Measurements from ENCODE around the gene STAP2.

The STAP2 gene

DNA sequence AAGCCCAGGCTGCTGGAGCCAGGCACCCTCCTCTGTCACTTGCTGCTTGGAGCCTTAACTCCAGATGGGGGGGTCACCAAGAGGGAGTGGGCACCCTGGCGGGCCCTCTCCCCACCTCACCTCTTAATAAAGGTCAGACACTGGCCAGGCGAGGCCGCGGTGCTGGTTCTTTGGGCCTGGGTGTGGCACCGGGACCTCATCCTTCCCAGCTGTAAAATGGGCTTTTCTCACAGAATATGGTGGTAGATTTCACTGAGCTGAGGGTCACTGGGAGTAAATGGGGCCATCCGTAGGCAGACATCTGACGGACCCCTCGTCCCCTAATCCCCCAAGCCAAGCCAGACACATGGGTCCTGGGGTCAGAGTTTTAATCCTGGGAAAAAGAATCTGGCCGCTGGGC lies 14.9 kb downstream of the STAP2 start:
- TF ChIP-seq, protein P1, sequence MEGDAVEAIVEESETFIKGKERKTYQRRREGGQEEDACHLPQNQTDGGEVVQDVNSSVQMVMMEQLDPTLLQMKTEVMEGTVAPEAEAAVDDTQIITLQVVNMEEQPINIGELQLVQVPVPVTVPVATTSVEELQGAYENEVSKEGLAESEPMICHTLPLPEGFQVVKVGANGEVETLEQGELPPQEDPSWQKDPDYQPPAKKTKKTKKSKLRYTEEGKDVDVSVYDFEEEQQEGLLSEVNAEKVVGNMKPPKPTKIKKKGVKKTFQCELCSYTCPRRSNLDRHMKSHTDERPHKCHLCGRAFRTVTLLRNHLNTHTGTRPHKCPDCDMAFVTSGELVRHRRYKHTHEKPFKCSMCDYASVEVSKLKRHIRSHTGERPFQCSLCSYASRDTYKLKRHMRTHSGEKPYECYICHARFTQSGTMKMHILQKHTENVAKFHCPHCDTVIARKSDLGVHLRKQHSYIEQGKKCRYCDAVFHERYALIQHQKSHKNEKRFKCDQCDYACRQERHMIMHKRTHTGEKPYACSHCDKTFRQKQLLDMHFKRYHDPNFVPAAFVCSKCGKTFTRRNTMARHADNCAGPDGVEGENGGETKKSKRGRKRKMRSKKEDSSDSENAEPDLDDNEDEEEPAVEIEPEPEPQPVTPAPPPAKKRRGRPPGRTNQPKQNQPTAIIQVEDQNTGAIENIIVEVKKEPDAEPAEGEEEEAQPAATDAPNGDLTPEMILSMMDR (IDR thresholded peaks at IDR 0.05; ENCODE audit: insufficient read depth, low read length, poor library complexity, severe bottlenecking): no peak
- DNase-seq (ENCODE audit: extremely low read depth, insufficient read length): no peak
- no peaks in the 10 kb centered on the region for H3K27me3 ChIP-seq (replicated peaks; ENCODE audit: control insufficient read depth, insufficient read depth, low read length)
- H3K36me3 ChIP-seq (ENCODE audit: control insufficient read depth, insufficient read depth, low read length): no peaks in the 10 kb centered on the region
- no peak overlapping the region for H3K4me3 ChIP-seq (replicated peaks; ENCODE audit: low read depth, low read length)

DNA sequence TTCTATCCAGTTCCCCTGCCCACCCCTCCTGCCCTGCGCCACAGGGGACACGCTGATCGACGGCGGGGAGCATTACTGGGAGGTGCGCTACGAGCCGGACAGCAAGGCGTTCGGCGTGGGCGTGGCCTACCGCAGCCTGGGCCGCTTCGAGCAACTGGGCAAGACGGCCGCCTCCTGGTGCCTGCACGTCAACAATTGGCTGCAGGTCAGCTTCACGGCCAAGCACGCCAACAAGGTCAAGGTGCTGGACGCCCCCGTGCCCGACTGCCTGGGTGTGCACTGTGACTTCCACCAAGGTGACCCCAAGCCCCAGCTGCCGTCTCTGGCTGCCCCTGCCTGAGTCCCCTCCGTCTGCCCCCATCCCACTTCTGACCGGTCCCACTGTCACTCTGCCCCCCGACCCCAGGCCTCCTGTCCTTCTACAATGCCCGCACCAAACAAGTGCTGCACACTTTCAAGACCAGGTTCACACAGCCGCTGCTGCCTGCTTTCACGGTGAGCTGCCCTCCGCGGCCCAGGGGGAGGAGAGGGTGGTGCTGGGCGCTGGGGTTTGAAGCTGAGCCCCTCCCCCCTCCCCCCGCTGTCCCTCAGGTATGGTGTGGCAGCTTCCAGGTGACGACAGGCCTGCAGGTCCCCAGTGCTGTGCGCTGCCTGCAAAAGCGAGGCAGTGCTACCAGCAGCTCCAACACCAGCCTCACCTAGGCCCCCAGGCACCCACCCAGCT lies 15.5 kb downstream of the STAP2 start:
- DNase-seq (ENCODE audit: extremely low read depth, insufficient read length): no peak
- H3K36me3 ChIP-seq (ENCODE audit: control insufficient read depth, insufficient read depth, low read length): no peaks in the 10 kb centered on the region
- no peaks in the 10 kb centered on the region for H3K27me3 ChIP-seq (replicated peaks; ENCODE audit: control insufficient read depth, insufficient read depth, low read length)
- H3K4me3 ChIP-seq (replicated peaks; ENCODE audit: low read depth, low read length): no peak overlapping the region
- TF ChIP-seq, protein P1 (IDR thresholded peaks at IDR 0.05; ENCODE audit: insufficient read depth, low read length, poor library complexity, severe bottlenecking): no peak

DNA sequence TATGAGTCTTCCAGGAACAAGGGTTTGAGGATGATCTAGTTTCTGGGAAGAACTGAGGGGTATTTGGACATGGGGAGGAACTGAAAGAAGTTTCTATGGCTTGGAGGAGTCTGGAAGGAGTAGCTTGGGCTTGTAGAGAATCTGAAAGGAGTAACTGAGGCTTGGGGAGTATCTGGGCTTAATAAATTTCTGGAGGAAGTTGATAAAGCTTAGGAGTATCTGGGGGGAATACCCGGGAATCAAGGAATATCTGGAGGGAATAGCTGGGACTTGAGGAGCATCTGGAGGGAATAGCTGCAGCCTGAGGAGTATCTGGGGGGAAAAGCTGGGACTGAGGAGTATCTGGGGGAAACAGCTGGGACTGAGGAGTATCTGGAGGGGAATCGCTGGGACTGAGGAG lies 18.2 kb downstream of the STAP2 start:
- Histone ChIP-seq H3K27me3 (replicated peaks; ENCODE audit: control insufficient read depth, insufficient read depth, low read length) (no peaks in the 10 kb centered on the region), H3K4me3 (replicated peaks; ENCODE audit: low read depth, low read length) (no peak overlapping the region), H3K36me3 (ENCODE audit: control insufficient read depth, insufficient read depth, low read length) (no peaks in the 10 kb centered on the region)
- TF ChIP-seq, protein P1 (IDR thresholded peaks at IDR 0.05; ENCODE audit: insufficient read depth, low read length, poor library complexity, severe bottlenecking): no peak
- DNase-seq (ENCODE audit: extremely low read depth, insufficient read length): no peak

DNA sequence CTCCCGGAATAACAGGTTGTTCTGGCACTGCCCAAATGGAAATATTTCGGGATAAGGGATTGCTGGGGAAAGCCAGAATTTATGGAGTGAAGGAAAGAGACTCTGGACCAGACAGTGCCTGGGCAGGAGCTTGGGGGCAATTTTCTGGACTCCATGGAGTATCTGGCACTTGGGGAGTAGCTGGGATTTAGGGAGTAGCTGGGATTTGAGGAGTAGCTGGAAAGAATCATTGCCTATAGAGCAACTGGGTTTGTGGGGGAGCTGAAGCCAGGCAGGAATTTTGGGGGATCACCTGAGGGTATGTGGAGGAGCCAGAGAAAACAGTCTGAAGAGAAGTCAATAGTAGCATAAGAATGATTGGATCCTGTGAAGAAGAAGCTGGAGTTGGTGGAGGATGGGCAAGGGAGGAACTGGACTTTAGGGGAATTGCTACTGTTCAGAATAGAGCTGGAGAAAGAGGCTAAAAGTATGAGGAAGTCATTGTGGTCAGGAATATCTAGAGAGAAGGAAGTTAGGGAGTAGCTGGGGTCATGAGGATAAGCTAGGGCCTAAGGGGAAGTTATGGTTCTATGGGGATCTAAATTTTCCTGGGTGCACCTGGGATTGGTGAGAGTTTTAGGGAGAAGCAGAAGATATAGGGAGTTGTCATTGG lies 19.4 kb downstream of the STAP2 start:
- no peaks in the 10 kb centered on the region for H3K36me3 ChIP-seq (ENCODE audit: control insufficient read depth, insufficient read depth, low read length)
- TF ChIP-seq, protein P1 (IDR thresholded peaks at IDR 0.05; ENCODE audit: insufficient read depth, low read length, poor library complexity, severe bottlenecking): no peak
- no peak overlapping the region for H3K4me3 ChIP-seq (replicated peaks; ENCODE audit: low read depth, low read length)
- no peaks in the 10 kb centered on the region for H3K27me3 ChIP-seq (replicated peaks; ENCODE audit: control insufficient read depth, insufficient read depth, low read length)
- no peak for DNase-seq (ENCODE audit: extremely low read depth, insufficient read length)

DNA sequence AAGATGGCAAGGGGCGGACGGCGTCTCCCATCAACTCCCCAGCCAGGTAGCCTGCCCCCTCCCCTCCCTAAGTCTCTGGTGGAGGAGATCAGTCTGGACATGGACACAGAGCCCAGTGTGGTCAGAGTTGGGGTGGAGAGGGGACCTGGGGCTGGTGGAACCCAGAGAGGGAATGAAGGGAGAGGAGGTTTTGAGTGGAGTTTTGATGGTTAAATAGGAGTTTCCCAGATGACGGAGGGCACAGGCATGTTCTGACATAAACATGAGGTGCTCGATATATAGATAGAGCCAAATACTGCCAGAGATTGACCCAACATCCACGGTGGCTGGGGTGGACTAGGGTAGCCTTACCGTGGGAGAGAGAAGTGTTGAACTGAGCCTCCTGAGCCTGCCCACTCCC lies 20.2 kb downstream of the STAP2 start:
- DNase-seq (ENCODE audit: extremely low read depth, insufficient read length): no peak
- Histone ChIP-seq H3K4me3 (replicated peaks; ENCODE audit: low read depth, low read length) (no peak overlapping the region), H3K36me3 (ENCODE audit: control insufficient read depth, insufficient read depth, low read length) (no peaks in the 10 kb centered on the region), H3K27me3 (replicated peaks; ENCODE audit: control insufficient read depth, insufficient read depth, low read length) (no peaks in the 10 kb centered on the region)
- TF ChIP-seq, protein P1 (IDR thresholded peaks at IDR 0.05; ENCODE audit: insufficient read depth, low read length, poor library complexity, severe bottlenecking): no peak

Data from GM06990 (cell line).